Activated CD8-positive, alpha-beta memory T cell treated with anti-CD3 and anti-CD28 coated beads, Interleukin-2, amount 50 U/mL, for 48 hours (primary cell): ENCODE measurements around the gene KIF21B.

Experiments
- DNase-seq: peaks from one replicate; pipeline ENCODE4 v3.0.0-alpha.2; 2020

KIF21B gene

GRCh38 chr1:200989337-200989736 is 34.2 kb downstream of the KIF21B start:
- DNase-seq, result no peak

GRCh38 chr1:200988693-200989092 is 34.8 kb downstream of the KIF21B start:
- no peak for DNase-seq

DNA sequence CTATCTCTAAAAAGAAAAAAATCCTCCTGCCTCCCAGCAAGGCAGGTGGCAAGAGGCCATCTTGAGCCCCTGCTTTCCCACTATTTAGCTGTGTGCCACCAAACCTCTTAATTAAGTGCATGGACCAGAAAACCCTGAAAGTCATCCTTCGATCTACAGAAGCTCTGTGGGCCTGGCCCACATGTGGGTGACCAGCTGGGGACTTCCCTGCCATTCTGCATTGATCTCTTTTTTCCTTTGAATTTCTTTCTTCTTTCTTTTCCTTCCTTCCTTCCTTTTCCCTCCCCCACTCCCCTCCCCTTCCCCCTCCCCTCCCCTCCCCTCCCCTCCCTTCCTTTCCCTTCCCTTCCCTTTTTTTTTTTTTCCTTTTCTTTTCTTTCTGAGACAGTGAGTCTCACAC is 38.0 kb downstream of the KIF21B start:
- no peak for DNase-seq

DNA sequence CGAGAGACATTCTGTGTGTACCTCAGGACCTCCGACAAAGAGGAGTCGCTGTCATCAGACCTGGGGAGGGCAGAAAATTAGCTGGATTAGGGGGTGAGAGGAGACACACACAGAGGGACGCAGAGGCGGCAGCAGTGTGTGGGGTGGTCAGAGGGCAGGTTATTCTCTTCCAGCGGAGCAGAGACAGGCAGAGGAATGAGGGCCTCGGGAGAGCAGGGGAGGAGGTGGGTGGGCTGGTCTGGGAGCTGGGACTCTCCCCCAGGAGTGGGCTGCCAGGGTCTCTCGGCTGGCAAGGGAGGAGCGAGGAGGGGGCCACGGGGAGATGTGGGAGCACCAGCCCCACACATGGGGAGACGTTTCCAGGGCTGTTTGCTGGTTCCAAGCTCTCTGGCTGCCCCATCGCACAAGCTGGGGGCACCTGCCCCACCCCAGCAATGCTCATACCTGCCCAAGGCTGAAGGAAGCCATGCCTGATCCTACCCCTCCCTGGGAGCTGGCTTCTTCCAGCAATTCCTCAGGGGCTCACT is 40.4 kb downstream of the KIF21B start:
- no peak for DNase-seq

DNA sequence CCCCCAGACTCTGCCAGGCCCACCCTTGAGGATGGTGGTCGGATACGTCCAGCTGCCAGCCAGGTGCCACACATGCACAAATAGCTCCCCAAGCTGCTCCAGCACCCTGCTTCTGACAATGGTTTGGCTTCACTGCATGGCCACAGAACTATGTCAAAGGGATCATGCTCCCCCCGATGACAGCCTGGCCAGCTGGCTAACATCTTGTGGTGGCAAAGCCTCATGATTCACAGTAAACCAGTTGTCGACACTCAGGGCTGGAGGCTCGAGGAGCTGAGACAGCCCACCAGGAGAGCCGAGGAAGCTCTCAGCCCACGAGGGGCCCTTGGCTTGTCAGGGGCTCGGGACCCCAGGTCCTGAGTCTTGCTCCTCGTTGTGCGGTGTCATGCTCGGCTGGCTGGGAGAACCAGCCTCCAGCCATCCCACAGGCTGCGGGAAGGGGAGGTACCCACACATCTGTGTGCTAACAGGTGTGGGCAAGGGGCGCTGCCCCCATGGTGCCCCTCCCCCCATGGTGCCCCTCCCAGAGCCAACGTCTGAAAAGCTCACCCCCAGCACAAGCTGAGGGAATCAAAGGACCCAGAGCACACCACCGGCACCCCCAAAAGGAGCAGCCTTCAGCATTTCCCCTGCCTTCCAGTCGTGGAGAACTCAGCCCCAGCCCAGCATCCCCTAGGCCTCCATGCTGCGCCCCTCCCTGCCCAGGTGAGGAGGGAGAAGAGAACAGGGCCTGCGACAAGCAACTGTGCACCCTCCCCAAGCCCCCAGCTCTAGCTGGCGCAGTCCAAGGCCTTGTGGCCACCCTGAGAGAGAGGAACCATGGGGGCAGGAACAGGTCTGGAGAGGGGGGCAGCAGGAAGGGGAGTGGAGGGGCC is 41.2 kb downstream of the KIF21B start:
- DNase-seq, result no peak

- DNase-seq, result no peak
Observed at GRCh38 chr1:200981278-200981677, 42.2 kb downstream of the KIF21B start.

GRCh38 chr1:200980873-200981272 is 42.6 kb downstream of the KIF21B start:
- DNase-seq, result no peak

DNA sequence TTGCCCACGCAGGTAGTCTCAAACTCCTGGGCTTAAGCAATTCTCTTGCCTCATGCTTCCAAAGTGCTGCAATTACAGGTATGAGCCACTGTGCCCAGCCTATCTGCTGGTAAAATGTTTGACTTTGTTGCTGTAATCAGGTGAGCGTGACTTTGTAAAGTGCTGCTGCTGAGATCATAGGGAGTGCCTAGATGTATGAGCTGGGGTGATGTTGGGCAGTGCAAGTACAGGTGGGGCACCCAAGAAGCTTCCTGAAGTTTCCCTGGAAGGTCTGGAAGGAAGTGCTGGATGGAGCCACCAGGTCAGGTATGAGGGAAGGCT is 43.1 kb downstream of the KIF21B start:
- no peak for DNase-seq

DNA sequence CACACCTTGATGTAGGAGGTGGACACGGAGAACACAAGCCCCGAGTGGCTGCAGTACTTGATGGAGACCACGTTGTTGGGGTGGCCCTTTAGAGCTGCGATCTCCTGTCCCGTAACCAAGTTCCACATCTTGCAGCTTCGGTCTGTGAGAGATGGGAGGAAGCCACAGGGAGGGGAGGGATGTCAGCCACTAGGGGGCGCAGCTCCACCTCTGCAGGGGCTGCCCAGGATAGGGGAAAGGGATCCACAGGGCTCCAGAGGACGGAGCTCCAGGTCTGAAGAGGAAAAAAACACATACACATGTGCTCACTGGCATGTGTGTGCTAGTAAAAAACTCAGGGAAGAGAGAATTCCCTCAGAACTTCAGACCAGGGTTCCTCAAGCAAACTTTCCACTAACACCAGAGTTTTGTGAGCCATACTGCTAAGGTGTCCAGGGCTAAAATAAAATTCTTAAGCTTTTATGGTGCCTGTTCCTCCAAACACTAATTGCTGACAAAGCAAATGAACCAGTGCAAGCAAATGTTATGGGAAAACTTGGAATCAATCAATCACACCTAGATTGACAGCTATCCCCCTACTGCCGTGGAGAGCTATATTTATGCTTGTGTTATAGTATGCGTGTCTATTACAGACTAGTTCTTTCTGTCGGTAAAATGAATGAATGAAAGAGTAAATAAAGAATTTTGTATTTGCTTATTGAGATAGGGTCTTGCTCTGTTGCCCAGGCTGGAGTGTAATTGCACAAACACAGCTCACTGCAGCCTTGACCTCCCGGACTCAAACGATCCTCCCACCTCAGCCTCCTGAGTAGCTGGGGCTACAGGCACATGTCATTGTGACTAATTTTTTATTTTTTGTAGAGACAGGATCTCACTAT is 43.7 kb downstream of the KIF21B start:
- DNase-seq, result peak; percentile 91

DNA sequence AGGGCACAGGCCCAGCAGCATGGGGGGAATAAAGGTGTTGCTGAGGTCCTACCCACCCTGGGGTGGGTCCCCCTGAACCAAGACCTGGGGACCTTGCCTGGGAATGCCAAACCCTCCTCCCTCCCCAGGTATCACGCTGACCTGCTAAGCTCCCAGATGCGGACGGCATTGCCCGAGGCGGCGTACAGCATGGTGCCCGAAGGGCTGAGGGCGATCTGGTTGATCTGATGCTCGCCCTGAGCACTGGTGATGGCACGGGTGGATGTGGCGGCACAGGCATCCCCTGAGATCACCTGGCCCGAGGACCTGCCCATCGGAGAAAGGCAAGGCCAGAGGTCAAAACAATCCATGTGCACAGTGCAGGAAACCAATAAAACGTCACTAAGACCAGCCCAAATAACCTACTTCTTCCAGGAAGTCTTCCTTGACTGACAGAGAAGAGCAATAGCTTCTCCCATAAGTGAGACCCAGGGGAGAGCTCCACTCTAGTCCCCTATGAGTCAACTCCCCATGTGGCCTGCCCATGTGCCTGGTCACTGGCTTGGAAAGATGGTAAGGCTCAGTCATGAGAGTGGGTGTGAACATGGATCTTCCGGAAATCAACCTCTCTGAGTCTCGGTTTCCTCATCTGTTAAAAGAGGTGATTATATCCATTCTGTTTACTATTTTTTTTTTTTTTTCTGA is 46.3 kb downstream of the KIF21B start:
- DNase-seq, result no peak

DNA sequence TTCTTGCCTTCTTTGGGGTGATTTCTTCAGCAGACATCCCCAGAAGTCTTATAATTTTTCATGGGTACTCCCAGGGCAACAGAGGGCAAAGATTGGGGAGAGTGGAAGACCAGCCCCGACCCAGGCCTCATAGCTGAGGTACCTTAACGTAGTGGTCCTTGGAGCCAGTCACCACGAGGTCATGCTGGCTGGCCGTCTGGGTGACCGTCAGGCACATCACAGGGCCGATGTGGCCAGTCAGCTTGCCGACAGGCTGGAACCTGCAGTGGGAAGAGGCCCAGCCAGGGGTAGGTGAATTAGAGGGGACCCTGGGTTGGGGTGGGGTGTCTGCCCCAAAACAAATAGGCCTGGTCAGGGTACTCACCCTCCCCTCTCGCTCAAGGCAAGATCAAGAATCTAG is 46.9 kb downstream of the KIF21B start:
- DNase-seq, result no peak

DNA sequence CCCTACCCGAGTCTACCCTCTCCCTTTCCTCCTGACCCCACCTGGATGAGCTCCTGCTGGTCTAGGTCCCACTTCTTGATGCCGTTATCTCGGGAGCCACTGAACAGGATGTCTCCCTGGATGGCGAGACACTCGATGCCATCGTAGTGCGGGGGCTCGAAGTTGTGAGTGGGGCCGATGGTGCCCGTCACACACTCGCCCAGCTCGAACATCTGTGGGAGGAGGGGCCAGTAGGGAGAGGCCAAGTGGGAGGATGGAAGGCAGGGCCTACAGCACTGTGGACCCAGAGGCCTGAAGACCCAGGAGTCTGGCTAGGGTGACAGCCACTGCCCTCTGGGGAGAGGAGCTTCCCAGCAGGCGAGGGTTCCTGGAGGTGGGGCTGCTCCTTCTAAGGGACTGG is 48.1 kb downstream of the KIF21B start:
- no peak for DNase-seq

DNA sequence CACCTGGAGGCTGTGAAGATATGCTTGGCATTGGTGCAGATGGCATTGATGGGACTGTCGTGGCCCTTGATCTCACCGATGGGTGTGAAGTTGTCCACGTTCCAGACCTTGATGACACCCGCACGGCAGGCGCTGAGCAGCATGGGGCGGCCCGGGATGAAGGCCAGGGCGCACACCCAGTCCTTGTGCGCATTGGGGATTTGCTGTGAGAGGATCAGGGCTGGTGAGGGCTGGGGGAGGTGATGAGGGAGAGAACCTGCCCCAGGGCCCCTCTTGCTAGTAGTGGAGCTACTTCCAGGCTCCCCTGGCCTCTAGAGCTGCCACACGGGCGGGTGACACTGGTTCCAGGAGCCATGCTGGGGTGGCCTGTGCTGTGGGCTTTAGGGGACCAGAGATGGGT is 48.8 kb downstream of the KIF21B start:
- DNase-seq, result no peak

DNA sequence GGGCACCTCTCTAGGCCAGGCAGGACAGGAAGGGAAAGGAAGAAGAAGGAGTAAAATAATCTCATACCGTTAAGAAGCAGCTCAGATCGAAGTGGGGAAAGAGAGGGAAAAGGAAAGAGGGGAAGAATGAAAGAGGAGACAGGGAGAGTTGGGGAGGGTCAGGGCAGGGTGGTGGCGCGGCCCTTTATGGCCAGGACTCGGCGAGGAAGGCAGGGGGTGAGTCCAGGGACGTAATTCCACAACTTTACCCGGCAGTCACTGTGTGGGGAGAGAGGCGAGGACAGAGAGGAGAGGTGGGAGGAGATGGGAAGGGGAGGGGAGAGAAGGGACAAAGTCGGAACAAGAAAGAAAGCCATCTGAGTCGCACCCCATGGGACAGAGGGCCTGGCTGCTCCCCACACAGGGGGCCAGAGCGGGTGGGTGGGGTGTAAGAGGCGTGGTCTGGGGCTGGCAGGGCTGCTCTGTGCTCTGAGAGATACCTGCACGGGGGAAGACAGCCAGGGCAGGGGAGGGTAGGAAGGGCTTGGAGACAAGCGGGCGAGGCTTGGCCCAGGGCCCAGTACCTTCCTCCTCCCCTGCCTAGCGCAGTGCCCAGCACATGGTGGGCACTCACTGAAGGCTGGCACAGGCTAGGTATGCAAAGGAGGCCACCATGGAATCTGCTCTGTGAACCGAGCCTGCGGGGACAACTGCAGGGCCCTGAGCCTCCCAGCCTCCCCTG is 49.4 kb downstream of the KIF21B start:
- DNase-seq, result no peak

- no peak for DNase-seq
Observed at GRCh38 chr1:200972985-200973742, 50.4 kb downstream of the KIF21B start.

GRCh38 chr1:200971955-200972711 is 51.4 kb downstream of the KIF21B start:
- peak; percentile 85 for DNase-seq

DNA sequence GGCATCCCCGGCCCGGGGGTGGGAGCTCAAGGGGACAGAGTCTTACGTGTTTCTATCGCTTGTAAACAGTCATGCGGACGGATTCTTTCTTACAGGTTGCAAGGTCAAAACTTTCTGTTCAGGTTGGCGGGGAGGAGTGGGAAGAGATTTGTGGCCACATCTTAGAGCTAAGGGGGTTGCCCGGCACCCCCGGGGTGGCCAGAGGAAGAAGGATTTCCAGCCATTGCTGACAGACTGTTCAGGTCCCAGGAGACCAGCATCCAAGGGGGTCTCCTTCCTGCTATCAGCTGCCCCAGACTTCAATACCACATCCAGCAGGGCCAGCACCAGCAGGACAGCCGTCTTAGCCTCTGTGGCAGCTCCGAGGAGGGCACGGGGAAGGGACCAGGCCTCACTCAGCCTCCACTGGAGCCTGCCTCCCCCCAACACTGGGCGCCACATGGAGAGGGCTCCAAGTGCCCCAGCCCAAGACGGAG is 52.0 kb downstream of the KIF21B start:
- no peak for DNase-seq

DNA sequence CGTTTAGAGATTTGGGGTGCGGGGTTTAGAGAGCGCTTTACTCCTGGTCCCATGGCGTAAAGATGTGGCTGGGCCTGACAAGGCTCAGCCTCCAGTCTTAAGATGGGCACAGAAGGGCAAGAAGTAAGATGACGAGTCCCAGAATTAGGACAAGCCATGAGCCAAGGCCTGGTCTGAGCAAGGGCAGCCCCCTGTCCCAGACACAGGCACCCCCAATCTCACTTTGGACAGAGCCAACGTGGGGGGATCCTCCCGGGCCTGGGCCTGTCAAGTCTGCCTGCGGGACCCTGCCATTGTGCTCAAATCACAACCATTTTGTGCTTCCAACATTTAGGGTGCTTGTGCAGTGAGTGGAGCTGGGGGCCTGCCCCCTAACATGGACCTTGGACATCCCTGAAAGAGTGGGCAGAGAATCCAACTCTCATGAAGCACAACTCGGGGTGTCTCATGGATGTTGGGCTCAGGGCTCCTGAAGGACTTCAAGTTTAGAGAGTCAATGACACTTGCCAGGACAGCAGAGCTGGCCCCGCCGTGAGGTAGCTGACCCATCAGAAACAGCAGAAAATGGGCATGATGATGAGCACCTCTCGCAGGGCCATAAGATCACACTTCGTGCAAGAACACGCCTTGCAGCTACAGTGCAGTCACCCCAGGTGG is 52.6 kb downstream of the KIF21B start:
- DNase-seq, result no peak

GRCh38 chr1:200969726-200970561 is 53.6 kb downstream of the KIF21B start:
- DNase-seq, result no peak
